ENCODE measurements around the gene SLC8B1.

SLC8B1 gene

GRCh38 chr12:113334786-113335539 is at the start of gene SLC8B1:
Gene SLC8B1 (minus strand): TSS chr12:113335109. CDS start chr12:113332878, 2,231 bp downstream.
- DNase-seq: peak; percentile 88 to 92
- no peak for TF ChIP-seq GATA1 (IDR thresholded peaks at IDR 0.05; ENCODE audit: low read depth, low read length)
- TF ChIP-seq POLR2A (IDR thresholded peaks at IDR 0.05; ENCODE audit: low read length): peak; percentile 51

- peak in 1 of 2 experiments; percentile 21 for DNase-seq
- TF ChIP-seq GATA1 (IDR thresholded peaks at IDR 0.05; ENCODE audit: low read depth, low read length) (no peak), POLR2A (IDR thresholded peaks at IDR 0.05; ENCODE audit: low read length) (no peak)
These were observed 47.3 kb upstream of the SLC8B1 start for GRCh38 chr12:113382206-113382605.

GRCh38 chr12:113381220-113381619 is 46.3 kb upstream of the SLC8B1 start:
- no peak for DNase-seq

GRCh38 chr12:113378291-113378690 is 43.4 kb upstream of the SLC8B1 start:
- DNase-seq: peak in 1 of 2 experiments; percentile 18
- TF ChIP-seq POLR2A (IDR thresholded peaks at IDR 0.05; ENCODE audit: low read length): no peak
- no peak for TF ChIP-seq GATA1 (IDR thresholded peaks at IDR 0.05; ENCODE audit: low read depth, low read length)

More at GRCh38 chr12:113381220-113381619, 46.3 kb upstream of the SLC8B1 start:
- TF ChIP-seq POLR2A (IDR thresholded peaks at IDR 0.05; ENCODE audit: low read length) (no peak), GATA1 (IDR thresholded peaks at IDR 0.05; ENCODE audit: low read depth, low read length) (no peak)

GRCh38 chr12:113374823-113375428 is 40.0 kb upstream of the SLC8B1 start:
- TF ChIP-seq POLR2A (IDR thresholded peaks at IDR 0.05; ENCODE audit: low read length) (no peak), GATA1 (IDR thresholded peaks at IDR 0.05; ENCODE audit: low read depth, low read length) (no peak)

GRCh38 chr12:113373969-113374368 is 39.1 kb upstream of the SLC8B1 start:
- peak; percentile 38 to 66 for DNase-seq
- TF ChIP-seq POLR2A (IDR thresholded peaks at IDR 0.05; ENCODE audit: low read length): no peak

More at GRCh38 chr12:113374823-113375428, 40.0 kb upstream of the SLC8B1 start:
- no peak for DNase-seq

- TF ChIP-seq POLR2A (IDR thresholded peaks at IDR 0.05; ENCODE audit: low read length) (no peak), GATA1 (IDR thresholded peaks at IDR 0.05; ENCODE audit: low read depth, low read length) (no peak)
These were observed 38.5 kb upstream of the SLC8B1 start for GRCh38 chr12:113373440-113373839.

GRCh38 chr12:113372371-113372770 is 37.5 kb upstream of the SLC8B1 start:
- DNase-seq: no peak
- TF ChIP-seq GATA1 (IDR thresholded peaks at IDR 0.05; ENCODE audit: low read depth, low read length) (no peak), POLR2A (IDR thresholded peaks at IDR 0.05; ENCODE audit: low read length) (no peak)

More at GRCh38 chr12:113373440-113373839, 38.5 kb upstream of the SLC8B1 start:
- no peak for DNase-seq

GRCh38 chr12:113371808-113372207 is 36.9 kb upstream of the SLC8B1 start:
- no peak for DNase-seq
- TF ChIP-seq GATA1 (IDR thresholded peaks at IDR 0.05; ENCODE audit: low read depth, low read length): no peak
- no peak for TF ChIP-seq POLR2A (IDR thresholded peaks at IDR 0.05; ENCODE audit: low read length)

- TF ChIP-seq POLR2A (IDR thresholded peaks at IDR 0.05; ENCODE audit: low read length): no peak
- no peak for TF ChIP-seq GATA1 (IDR thresholded peaks at IDR 0.05; ENCODE audit: low read depth, low read length)
- DNase-seq: no peak
These were observed 36.2 kb upstream of the SLC8B1 start for GRCh38 chr12:113370923-113371682.

GRCh38 chr12:113369391-113369985 is 34.6 kb upstream of the SLC8B1 start:
- DNase-seq: no peak
- TF ChIP-seq POLR2A (IDR thresholded peaks at IDR 0.05; ENCODE audit: low read length): no peak
- no peak for TF ChIP-seq GATA1 (IDR thresholded peaks at IDR 0.05; ENCODE audit: low read depth, low read length)

GRCh38 chr12:113368331-113368730 is 33.4 kb upstream of the SLC8B1 start:
- TF ChIP-seq GATA1 (IDR thresholded peaks at IDR 0.05; ENCODE audit: low read depth, low read length) (no peak), POLR2A (IDR thresholded peaks at IDR 0.05; ENCODE audit: low read length) (no peak)
- peak; percentile 10 to 20 for DNase-seq

- DNase-seq: no peak
- no peak for TF ChIP-seq GATA1 (IDR thresholded peaks at IDR 0.05; ENCODE audit: low read depth, low read length)
- no peak for TF ChIP-seq POLR2A (IDR thresholded peaks at IDR 0.05; ENCODE audit: low read length)
These were observed 31.9 kb upstream of the SLC8B1 start for GRCh38 chr12:113366827-113367226.
